Stimulated activated CD4-positive, alpha-beta T cell treated with anti-CD3 and anti-CD28 coated beads, Interleukin-1b, Interleukin-23, amount 100 ng/mL, for 48 hours (primary cell): ENCODE data around the gene CLIP1.

ENCODE experiments used
- DNase-seq: peaks from one replicate; pipeline ENCODE4 v3.0.0-alpha.2; 2020

Gene CLIP1

GRCh38 chr12:122238861-122239260 is 183.6 kb downstream of the CLIP1 start:
- DNase-seq, result no peak

- DNase-seq, result no peak
Measured at GRCh38 chr12:122235741-122236140, 186.7 kb downstream of the CLIP1 start.

DNA sequence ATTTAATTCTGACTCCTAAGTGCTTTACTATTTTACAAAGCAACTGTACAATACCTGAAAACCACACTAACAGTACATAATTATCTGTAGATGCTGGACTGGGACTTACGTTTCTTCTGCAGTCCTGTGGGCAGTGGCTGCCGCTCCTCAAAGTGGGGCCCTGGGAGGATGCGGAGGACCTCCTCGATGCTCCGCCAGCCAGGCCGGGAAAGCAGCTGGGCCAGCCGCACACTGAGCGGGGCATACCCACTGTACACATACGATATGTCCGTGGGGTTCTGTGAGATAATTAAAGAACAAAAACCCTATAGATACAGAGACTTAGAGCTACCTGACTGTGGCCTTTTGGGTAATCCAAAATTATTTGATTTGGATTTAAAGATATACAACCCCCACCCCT is 189.8 kb downstream of the CLIP1 start:
- no peak for DNase-seq

DNA sequence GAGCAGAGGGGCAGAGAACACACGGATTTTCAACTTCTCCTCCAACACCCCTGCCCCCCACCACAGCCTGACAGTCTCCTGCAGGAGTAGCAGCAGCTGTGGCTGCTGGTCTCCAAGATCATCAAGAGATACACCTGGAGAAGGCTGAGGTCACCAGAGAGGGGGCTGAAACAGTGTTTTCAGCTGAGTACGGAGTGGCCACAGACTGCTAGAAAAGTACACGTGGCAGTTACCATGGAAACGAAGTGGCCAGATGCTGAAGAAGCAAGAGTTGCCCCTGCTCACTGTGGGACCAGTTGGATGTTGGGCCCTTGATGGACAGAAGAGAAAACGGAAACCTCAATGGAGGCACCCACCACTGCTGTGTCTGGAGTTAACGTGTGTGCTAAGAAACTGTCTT is 191.7 kb downstream of the CLIP1 start:
- no peak for DNase-seq

DNA sequence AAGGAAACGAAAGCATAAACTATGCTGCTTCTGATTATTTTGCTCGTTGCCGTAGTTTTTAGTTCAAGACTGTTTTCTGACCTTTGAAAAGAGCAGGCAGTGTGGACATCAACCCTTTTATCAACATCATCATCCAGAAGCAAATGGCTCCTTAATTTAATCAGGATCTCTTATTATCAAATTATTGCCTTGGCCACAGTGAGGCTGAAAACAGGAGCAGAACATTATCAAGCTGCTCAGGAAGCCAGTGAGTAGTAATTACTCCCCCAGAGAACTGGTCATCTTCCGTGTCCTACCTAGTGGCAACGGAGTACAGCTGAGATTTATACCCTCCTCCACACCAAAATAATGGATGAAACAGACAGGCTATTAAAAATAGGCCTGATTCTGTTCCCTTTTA is 194.4 kb downstream of the CLIP1 start:
- DNase-seq, result no peak

- no peak for DNase-seq
Measured at GRCh38 chr12:122227341-122227740, 195.1 kb downstream of the CLIP1 start.

- no peak for DNase-seq
Measured at GRCh38 chr12:122226366-122227125, 195.9 kb downstream of the CLIP1 start.

GRCh38 chr12:122225683-122226365 is 196.6 kb downstream of the CLIP1 start, which contains the start of gene DIABLO:
DIABLO (minus strand) TSS chr12:122226052; CDS start chr12:122226014, 38 bp downstream.
- peak; percentile 100 for DNase-seq
